ENCODE data around the gene ZFHX3.

- TF ChIP-seq ZNF217 (IDR thresholded peaks at IDR 0.05) (no peak), POLR2AphosphoS5 (IDR thresholded peaks at IDR 0.05; ENCODE audit: low read length) (no peak), BHLHE40 (IDR thresholded peaks at IDR 0.05; ENCODE audit: borderline replicate concordance in 1 of 2, low read depth in 2 of 2, low read length in 1 of 2) (no peak), CEBPB (IDR thresholded peaks at IDR 0.05; ENCODE audit: borderline replicate concordance in 1 of 2, low read depth in 2 of 2, low read length in 2 of 2) (no peak)
These were observed 78.1 kb downstream of the ZFHX3 start for GRCh38 chr16:72969812-72970211.
